NCI-H128 (cell line): ENCODE results near the gene BBS9.

ENCODE experiments used
- DNase-seq: peaks from one replicate; lab custom pipeline; 2025; ENCODE audit not compliant: unreplicated experiment; lab: John Stamatoyannopoulos, UW

BBS9 gene

DNA sequence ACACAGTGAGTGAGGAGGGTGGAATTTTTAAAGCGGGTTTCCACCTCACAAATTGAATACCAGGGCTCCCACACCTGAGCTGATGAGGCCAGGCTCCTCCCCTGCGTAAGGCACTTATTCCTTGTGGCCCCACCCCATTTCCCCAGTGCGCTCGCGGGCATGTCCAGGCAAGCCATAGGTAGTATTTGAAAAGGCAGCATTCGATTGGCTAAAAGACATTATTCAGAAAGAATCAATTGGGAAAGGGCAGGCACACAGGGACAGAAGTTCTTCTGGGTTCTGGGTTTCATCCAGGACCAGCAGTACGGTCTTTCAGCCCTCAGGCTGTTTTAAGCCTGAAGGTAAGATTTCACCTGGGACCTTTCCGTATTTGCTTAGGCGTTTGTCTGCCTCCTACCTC, 222.3 kb downstream of the BBS9 start:
- DNase-seq, result no peak

DNA sequence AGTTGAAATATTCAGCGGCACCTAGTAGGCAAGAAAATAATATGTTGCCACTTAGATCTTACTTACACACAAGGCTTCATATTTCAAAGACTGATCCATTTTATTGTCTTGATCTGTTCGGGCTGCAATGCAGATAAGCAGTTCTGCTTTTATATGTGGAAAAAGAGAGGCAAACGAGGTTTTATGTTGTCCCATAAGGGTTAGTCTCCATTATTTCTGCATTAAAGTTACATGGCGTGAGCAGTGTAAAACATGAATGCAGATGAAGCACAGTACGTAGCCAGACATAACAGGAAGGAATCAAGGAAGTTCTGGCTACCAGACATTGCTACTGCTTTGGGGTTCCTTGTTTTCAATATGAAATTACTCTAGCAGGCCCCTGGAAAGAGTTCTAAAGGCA, 224.8 kb downstream of the BBS9 start:
- DNase-seq, result no peak

- no peak for DNase-seq
Measured at GRCh38 chr7:33355386-33355785, 226.0 kb downstream of the BBS9 start.

DNA sequence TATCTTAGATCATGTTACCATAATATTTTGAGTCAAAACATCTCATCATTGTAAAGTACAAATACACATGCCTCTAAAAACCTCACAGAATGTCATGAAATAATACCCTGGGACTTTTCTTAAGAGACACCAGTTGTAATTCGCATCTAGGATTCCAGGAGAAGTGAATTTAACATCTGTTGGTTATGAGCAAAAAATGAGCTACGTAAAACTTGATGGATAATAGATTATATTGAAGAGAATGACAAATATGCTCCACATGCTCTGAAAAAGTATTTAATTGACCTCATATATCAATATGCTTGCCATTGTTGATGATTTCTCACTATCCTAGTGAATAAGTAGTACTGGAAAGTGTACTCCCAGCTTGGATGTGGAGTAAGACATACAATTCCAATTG, 227.0 kb downstream of the BBS9 start:
- no peak for DNase-seq

- no peak for DNase-seq
Measured at GRCh38 chr7:33357846-33358245, 228.5 kb downstream of the BBS9 start.

DNA sequence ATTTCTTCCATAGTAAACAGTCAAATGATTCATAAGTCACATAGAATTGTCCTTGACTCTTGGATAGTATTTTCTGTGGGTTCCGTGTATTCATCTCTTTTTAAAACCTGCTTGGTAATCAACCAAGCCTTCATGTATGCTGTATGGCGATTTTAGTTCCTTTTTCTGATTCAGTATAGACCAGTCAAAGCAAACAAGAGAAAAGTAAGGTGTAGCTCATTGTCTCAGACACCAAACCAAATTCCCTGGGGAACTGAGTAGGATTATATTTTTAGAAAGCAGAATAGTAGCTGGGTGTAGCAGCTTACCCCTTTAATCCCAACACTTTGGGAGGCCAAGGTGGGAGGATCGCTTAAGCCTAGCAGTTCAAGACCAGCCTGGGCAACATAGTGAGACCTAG, 240.5 kb downstream of the BBS9 start:
- DNase-seq, result no peak

- no peak for DNase-seq
Measured at GRCh38 chr7:33373195-33373594, 243.8 kb downstream of the BBS9 start.

GRCh38 chr7:33379891-33380525, 250.6 kb downstream of the BBS9 start:
- DNase-seq, result no peak

DNA sequence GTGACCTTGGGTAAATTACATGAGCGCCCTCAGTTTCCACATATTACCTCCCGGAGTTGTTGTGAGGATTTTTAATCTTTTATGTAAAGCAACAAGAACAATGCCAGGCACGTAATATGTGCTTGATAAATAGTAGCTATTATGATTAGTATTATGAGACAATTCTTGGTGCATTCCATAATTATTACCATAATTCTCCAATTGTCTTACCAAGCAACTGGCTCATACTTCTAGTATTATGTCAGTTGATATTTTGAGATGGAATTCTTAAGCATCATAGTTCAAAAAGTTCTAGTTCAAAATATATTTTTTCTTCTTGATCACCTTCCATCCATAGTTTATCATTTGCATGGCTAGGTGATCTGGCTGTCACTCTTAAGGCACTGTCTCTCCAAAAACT, 259.0 kb downstream of the BBS9 start:
- DNase-seq, result no peak

DNA sequence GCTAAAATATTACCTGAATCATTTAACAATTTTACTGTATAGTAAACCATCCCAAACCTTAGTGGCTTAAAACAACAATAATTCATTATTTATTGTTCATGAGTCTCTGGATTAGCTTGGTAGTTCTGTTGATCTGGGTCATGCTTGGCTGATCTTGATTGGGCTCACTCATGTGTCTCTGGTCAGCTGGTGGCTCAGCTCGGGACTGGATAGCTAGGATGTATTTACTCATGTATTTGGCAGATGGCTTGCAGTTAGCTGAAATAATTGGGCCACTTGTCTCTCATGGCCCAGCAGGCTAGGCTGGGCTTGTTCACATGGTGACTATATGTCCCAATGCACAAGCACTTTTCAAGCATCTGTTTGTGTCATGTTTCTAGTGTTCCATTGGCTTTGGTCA, 262.8 kb downstream of the BBS9 start:
- DNase-seq, result peak; percentile 75

GRCh38 chr7:33393770-33394169, 264.4 kb downstream of the BBS9 start:
- no peak for DNase-seq

GRCh38 chr7:33395340-33395739, 266.0 kb downstream of the BBS9 start:
- DNase-seq, result no peak

GRCh38 chr7:33399528-33400213, 270.3 kb downstream of the BBS9 start:
- no peak for DNase-seq

- no peak for DNase-seq
Measured at GRCh38 chr7:33400214-33400538, 270.8 kb downstream of the BBS9 start.

DNA sequence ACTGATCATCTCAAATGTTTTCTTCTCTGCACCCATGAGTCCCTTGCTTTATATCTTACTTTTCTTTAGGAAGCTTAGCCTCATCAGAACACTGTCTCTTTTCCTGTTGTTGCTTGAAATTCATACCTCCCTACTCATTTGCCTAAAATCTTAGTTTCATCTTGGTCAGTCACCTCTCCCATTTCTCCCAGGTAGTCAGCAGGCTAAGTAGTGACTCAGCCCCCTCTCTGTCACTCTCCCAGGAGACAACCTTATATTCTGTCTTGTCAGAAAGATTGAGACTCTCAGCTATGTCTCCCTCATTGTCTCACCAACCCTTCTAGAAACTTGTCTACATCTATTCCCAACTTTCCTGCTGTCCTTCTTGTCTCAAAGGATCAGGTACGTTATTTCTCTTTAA, 280.9 kb downstream of the BBS9 start:
- no peak for DNase-seq

DNA sequence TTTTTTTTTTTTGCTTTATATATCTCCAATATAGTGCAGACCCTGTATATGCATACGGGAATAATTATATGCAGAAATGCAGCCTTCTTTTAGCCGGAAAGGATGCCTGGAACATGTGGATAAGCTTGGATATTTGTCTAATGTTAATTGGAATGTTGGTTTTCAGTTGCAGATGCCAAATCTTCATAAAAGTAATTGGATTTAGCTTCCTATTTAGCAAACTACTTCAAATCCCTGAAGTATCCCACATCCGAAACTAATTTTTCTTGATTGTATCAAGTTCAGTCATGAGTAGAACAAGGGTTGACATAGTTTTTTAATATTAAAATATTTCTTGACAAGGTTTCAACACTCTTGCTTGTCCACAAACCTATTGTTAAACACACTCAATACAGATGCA, 281.7 kb downstream of the BBS9 start:
- DNase-seq, result no peak

DNA sequence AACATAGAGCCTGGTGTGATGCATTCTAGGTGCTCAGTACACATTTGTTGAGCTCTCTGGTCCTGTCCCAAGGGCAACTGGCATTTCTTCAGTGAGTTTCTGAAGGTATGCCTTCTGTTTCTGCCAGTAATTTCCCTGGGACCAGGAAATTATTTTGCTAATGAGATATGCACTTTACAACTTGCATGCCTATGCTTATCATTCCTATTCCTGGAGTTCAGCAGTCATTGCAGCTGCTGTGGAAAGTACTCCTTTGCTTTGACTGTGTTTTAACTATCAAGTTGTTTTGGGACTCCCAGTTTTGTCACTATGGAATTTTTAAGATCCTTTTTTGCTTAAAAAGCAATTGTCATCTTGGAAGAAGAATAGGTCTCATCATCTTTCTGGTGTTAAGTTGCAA, 283.0 kb downstream of the BBS9 start:
- no peak for DNase-seq

- DNase-seq, result no peak
Measured at GRCh38 chr7:33418251-33418701, 288.9 kb downstream of the BBS9 start.

GRCh38 chr7:33420311-33420940, 291.1 kb downstream of the BBS9 start:
- DNase-seq, result no peak

DNA sequence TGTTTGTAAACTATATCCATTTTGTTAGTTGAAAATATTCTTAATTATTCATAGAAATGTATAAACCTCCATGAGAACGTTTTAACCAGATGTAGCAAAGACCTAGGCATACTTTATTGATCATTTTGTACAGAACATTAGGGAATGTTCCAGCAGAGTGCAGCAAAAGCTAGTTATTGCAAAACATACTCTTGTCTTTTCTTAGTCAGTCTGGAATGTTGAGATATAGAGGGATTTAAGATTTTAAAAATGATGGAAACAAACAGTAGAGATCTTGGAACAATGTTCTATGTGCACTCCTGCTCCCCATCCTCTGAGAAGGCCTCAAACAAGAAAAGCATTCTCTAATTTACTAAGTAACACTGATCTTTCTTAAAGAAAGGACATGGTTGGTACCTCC, 292.1 kb downstream of the BBS9 start:
- DNase-seq, result no peak

- DNase-seq, result no peak
Measured at GRCh38 chr7:33422141-33422540, 292.8 kb downstream of the BBS9 start.

DNA sequence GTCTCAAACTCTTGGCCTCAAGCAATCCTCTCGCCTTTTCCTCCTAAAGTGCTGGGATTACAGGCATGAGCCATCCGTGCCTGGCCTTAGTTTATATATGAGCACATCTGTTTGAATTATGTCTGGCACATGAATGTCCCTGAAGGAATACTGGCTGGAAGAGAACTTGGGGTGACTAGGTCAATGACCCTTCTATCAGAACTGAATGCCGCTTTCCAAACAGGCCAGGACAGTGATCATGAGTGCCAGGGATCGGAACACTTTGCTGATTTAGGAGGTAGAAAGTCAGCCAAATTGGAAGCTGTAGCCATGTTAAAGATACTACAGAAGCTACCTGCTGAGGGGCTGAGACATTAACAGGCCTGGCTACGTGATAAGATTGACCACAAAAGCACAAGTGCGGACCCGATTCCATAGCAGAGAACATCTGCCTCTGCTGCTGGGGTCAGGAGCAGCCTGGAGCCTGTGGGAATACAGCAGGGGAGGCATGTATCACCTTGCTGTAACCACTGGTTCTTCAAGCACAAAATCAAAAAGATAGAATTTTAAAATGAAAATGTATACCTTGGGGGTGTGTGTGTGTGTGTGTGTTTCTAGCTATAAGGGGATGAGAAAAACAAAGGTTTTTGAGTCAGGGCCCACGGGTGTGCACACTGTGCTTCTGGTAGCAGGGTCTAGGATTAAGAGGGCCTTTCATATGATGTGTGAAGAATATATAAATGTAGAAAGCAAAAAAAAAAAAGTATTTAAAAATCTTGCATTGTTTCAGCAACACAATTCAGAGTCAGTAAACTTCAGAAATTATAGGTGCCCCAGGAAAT, 293.7 kb downstream of the BBS9 start:
- DNase-seq, result no peak
